Chondrocyte (in vitro differentiated cells): ENCODE data around the gene PAX4. TPM values are rescaled to one million over a fixed set of nuclear protein-coding genes. Genes with fewer than 3 reads are reported as not detected.

Experiments
- DNase-seq: peaks from one replicate; pipeline ENCODE4 v3.0.0; 2021; ENCODE audit warnings: mixed read lengths, low spot score
- H3K27ac Mint-ChIP-seq: one replicate; pipeline ENCODE4 v1.8.0; 2021; ENCODE audit warnings: mild to moderate bottlenecking, moderate library complexity, mixed read lengths; ENCODE audit not compliant: unreplicated experiment
- H3K27me3 Mint-ChIP-seq: 2 replicates; pipeline ENCODE4 v1.8.0; 2021; ENCODE audit warnings: low read depth, mixed read lengths
- H3K36me3 Mint-ChIP-seq: 2 replicates; pipeline ENCODE4 v1.8.0; 2021; ENCODE audit warnings: low read depth, mixed read lengths
- H3K4me1 Mint-ChIP-seq: 2 replicates; pipeline ENCODE4 v1.8.0; 2021; ENCODE audit warnings: low read depth, mild to moderate bottlenecking, mixed read lengths
- H3K4me3 Mint-ChIP-seq: one replicate; pipeline ENCODE4 v1.8.0; 2021; ENCODE audit warnings: mild to moderate bottlenecking, moderate library complexity, mixed read lengths; ENCODE audit not compliant: unreplicated experiment
- H3K9me3 Mint-ChIP-seq: 2 replicates; pipeline ENCODE4 v1.8.0; 2021; ENCODE audit warnings: low read depth, mixed read lengths
- total RNA-seq: library from RNA; stranded (reverse); gene quantifications from 3 replicates; pipeline ENCODE4 v1.2.1, GENCODE V29; 2021
- TF ChIP-seq, protein P1 (sequence below): fragments of 200-600 bp; sonication (generic); IDR thresholded peaks from 2 replicates; pipeline ENCODE4 v1.5.0; 2021; ENCODE audit warnings: antibody characterized with exemption, mild to moderate bottlenecking, moderate library complexity

PAX4 gene
- total RNA-seq, 1 donor from 2014 or later, result not detected

DNA sequence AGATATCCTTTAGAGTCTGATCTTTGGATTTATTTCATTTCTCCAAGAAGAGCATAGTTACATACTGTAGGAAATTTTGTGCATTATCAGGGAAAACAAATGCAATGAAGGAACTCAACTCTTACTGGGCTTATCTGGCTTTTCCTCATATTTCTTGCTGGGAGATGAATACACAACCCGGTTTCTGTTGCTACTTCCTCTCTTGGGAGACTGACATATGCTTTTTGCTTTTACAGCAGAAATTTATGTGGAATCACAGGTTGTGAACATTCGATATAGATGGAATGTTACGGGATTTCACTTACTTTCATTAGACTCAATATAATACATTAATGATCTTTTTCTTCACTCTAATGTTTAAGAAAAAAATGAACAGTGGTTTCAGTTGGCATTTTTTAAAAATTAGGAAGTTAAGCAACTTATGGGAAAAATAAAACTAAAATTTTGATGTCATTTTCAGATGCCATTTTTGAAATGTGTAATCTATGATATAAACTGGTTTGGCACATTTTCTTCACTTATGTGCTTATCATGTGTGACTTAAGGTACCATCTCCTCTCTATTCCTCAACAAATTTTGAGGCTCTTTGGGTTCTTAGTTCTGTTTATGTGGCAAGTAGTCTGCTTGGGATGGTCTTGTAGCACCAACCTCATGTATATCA lies 41.2 kb upstream of the PAX4 start:
- H3K27me3 Mint-ChIP-seq, result no peaks in the 10 kb centered on the region
- H3K36me3 Mint-ChIP-seq, result peaks cover 11% of the 10 kb centered on the region
- peak overlapping the region; percentile 74 for H3K27ac Mint-ChIP-seq
- no peak for DNase-seq
- TF ChIP-seq, protein P1, sequence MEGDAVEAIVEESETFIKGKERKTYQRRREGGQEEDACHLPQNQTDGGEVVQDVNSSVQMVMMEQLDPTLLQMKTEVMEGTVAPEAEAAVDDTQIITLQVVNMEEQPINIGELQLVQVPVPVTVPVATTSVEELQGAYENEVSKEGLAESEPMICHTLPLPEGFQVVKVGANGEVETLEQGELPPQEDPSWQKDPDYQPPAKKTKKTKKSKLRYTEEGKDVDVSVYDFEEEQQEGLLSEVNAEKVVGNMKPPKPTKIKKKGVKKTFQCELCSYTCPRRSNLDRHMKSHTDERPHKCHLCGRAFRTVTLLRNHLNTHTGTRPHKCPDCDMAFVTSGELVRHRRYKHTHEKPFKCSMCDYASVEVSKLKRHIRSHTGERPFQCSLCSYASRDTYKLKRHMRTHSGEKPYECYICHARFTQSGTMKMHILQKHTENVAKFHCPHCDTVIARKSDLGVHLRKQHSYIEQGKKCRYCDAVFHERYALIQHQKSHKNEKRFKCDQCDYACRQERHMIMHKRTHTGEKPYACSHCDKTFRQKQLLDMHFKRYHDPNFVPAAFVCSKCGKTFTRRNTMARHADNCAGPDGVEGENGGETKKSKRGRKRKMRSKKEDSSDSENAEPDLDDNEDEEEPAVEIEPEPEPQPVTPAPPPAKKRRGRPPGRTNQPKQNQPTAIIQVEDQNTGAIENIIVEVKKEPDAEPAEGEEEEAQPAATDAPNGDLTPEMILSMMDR, result no peak
- H3K9me3 Mint-ChIP-seq, result no peaks in the 10 kb centered on the region
- H3K4me3 Mint-ChIP-seq, result no peak overlapping the region
- H3K4me1 Mint-ChIP-seq, result peaks cover 67% of the 10 kb centered on the region

DNA sequence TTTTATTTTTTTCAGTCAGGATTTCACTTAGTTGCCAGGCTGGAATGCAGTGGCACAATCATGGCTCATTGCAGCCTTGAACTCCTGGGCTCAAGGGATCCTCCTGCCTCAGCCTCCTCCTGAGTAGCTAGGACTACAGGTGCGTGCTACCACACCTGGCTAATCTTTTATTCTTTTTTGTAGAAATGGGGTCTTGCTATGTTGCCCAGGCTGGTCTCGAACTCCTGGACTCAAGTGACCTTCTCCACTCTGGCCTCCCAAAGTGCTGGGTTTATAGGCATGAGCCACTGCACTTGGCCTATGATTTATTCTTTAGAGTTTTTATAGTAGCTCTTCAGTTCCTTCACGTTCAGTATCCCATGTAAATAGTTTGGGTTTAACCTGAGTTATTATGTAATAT lies 39.6 kb upstream of the PAX4 start:
- H3K4me3 Mint-ChIP-seq, result no peak overlapping the region
- H3K27me3 Mint-ChIP-seq, result no peaks in the 10 kb centered on the region
- peaks cover 11% of the 10 kb centered on the region for H3K36me3 Mint-ChIP-seq
- H3K27ac Mint-ChIP-seq, result no peak overlapping the region
- TF ChIP-seq, protein P1, result no peak
- H3K4me1 Mint-ChIP-seq, result peaks cover 76% of the 10 kb centered on the region
- DNase-seq, result no peak
- H3K9me3 Mint-ChIP-seq, result no peaks in the 10 kb centered on the region

DNA sequence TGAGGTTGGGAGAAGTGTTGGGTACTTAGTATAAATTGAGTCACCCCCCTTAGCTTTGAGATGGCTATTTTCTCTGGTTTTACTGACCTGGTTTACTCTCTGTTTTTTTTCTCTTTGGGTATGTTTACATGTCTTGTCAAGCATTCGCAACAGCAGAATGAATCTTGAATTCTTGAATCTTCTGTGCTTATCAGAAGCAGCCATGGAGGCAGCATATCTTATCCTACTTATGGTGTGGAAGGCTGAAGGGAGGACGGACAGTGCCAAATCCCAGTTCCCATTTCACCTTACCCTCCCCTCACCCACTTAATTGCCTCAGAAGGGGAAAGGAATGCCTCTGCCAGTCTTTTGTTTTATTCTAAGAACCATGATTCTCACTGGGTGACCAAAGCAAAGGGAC lies 37.8 kb upstream of the PAX4 start:
- H3K27ac Mint-ChIP-seq, result peak overlapping the region; percentile 23
- TF ChIP-seq, protein P1, result no peak

DNA sequence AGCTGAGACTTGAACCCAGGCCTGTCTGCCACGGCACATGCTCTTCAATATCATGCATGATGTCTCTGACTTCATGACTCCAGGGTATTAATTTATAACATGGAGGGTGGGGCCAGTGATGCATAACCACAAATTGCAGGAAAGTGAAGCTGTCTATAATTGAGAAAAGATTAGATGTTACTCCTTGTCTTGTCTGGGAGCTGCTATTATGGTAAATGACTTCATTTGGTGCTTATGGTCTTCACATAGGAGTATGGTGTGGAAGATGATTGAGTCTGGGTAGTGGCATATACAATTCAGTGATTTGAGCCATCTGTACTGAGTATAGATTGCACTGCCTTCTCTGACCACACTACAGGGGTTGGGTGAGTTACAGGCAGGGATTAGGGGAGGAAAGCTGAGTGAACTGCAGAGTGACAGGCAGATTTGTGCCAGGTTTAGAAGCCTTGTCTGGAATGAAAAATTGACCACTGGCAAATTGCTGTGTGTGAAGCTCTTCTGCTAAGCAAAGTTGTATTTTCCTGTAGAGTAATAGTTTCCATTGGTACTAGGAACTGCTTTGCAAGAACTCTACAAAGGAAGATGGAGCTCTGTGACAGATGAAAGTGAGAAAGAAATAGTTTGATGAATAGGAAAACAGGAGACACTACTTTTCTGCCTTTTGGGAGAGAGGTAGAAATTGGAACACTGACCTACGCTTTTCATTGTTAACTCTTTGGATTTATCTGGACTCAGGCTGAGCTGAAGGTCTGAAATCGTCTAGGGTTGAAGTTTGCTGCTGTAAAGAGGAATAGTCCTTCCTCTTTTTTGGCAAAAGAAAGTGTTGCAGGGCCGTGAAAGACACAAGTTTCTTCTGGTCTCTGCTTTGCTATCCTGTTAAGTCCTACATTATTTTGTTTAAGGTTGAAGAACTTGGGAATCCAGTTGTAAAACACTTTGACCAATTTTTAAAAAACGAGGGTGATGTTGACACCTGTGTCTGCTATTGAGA lies 36.8 kb upstream of the PAX4 start:
- Mint-ChIP-seq H3K9me3 (no peaks in the 10 kb centered on the region), H3K36me3 (peaks cover 5% of the 10 kb centered on the region), H3K27ac (peak overlapping the region; percentile 68), H3K27me3 (no peaks in the 10 kb centered on the region), H3K4me1 (peaks cover 69% of the 10 kb centered on the region), H3K4me3 (peak overlapping the region; percentile 91)
- TF ChIP-seq, protein P1, result peak; percentile 19
- DNase-seq, result no peak

More for the DNA sequence above, 37.8 kb upstream of the PAX4 start:
- H3K9me3 Mint-ChIP-seq, result no peaks in the 10 kb centered on the region
- peaks cover 75% of the 10 kb centered on the region for H3K4me1 Mint-ChIP-seq
- H3K4me3 Mint-ChIP-seq, result no peak overlapping the region
- peaks cover 7% of the 10 kb centered on the region for H3K36me3 Mint-ChIP-seq
- no peaks in the 10 kb centered on the region for H3K27me3 Mint-ChIP-seq
- DNase-seq, result no peak

DNA sequence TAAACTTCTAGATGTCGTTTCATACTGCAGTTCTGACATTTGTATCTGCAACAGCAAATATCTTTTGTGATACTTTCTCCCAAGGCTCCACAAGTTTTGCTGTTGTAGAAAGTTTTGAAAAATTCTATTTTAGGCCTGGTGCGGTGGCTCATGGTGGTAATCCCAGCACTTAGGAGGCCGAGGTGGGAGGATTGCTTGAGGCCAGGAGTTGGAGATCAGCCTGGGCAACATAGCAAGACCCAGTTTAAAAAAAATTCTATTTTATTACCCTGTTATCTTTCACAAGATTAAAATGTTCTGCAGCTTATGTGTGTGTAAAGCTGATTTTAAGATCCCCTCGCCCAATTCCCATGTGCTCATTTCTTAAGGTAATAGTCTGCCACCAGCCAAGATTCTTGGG lies 35.5 kb upstream of the PAX4 start:
- Mint-ChIP-seq H3K9me3 (no peaks in the 10 kb centered on the region), H3K27ac (peak overlapping the region; percentile 59), H3K4me3 (peak overlapping the region; percentile 91), H3K27me3 (no peaks in the 10 kb centered on the region), H3K4me1 (peaks cover 57% of the 10 kb centered on the region), H3K36me3 (peaks cover 3% of the 10 kb centered on the region)
- no peak for DNase-seq
- TF ChIP-seq, protein P1, result no peak
